ENCODE data around the gene HDLBP.
A peak's percentile ranks its signal among the peaks of the same experiment; 100 is the strongest.

Gene HDLBP

DNA sequence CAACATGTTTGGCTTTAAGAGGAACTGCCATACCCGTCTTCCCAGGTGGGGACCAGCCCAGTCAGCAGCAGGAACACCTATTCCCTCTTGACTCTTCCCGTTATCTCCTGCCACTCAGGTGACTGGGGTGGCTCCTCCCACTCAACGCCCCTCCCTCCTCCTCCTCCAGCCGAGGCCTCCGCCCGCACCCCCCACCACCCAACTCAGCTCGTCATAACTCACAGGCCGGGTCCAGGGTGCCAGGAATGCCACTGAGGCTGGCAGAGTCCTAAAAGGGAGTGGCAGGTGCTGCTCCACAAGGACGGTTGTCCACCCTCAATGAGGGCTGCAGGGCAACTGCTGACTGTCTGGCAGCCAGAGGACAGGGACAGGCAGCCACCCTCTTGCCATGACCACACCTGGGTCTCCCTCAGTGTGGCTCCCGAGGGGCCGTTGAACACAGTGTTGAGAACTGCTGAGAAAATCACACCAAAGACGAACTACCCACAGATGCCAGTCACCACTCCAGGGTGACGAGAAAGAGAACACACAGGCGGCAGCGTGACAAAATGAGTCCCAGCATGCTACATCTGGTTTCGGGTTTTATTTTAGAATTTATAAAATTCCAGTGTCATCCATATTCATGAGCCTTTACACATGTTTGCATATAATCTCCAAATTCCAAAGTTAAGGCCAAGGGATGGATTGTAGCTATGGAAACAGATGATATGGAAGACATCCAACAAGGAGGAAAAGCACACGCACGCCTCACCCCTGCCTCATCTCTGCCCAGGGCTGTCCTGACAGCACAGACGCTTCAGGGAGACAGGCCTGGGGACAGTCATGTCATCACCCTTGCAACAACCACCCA lies 88.5 kb downstream of the HDLBP start:
- no peak for DNase-seq

DNA sequence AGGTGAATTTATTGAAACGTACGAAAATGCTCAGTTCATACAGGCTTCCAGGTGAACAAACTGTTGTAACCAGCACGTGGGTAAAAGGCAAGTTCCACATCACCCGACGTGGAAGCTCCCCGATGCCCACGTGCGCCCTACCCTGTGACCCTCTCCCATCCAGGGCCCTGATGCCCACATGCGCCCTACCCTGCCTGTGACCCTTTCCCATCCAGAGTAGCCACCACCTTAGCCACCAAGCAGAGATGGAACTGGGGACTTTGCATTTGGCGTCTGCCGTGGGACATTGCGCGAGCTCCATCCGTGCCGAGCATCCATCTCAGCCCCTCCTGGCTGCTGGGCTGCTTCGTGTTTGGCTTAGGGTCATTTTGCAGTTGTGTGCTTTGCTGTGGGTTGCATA lies 89.5 kb downstream of the HDLBP start:
- DNase-seq = no peak

DNA sequence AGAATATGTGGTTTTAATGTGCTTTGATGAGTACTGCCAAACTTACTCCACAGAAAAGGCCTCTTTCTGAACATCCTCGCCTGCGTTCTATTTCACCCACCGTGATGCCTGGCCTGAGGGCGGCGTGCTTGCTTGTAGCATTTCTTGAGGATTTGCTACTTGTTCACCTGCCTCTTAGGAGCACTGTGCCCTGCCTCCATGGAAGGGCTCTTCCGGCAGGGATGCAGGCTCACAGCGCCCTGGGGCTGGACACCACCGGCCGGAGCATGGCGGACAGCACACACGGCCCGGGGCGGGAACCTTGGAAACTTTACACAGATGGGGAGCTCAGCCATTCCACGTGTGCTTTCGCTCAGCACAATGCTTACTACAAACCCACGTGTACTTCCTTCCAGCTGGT lies 89.9 kb downstream of the HDLBP start:
- no peak for DNase-seq

DNA sequence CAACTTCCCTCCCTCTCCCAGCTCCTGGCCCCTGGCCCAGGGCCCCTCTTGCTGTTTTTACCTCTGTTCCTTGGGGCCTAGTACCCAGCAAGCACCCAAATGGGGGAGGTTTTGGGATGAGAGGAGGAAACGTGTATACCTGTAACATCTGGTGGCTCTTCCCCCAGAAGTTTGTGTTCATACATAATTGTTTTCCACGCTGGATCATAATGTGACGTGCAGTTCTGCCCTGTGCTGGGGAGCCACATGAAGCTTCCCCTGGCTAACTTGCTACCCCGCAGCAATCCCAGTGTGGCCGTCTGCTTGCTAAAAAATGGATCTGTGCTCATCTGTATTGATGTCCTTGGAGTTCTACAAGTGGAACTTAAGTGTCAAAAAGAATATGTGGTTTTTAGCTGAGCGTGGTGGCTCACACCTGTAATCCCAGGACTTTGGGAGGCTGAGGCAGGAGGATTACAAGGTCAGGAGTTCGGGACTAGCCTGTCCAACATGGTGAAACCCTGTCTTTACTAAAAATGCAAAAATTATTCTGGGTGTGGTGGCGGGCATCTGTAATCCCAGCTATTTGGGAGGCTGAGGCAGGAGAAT lies 90.5 kb downstream of the HDLBP start:
- DNase-seq = no peak

DNA sequence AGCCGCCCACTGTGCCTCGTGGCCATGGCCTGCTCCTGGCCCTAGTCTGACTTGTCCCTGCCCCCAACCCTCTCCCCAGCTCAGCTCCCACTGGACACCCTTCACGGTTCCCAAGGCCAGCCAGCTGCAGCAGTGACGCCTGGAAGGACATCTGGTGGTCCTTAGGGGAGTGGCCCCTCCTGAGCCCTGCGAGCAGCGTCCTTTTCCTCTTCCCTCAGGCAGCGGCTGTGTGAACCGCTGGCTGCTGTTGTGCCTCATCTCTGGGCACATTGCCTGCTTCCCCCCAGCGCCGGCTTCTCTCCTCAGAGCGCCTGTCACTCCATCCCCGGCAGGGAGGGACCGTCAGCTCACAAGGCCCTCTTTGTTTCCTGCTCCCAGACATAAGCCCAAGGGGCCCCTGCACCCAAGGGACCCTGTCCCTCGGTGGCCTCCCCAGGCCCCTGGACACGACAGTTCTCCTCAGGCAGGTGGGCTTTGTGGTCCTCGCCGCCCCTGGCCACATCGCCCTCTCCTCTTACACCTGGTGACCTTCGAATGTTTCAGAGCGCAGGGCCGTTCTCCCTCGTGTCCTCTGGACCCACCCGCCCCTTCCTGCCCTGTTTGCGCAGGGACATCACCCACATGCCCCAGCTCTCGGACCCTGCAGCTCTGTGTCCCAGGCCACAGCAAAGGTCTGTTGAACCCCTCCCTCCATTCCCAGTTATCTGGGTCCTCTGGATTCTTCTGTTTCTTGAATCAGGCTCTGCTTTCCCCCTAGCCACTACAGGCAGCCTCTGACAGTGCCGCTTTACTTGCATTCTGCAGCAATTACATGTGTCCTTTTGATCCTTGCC lies 91.2 kb downstream of the HDLBP start:
- no peak for DNase-seq

DNA sequence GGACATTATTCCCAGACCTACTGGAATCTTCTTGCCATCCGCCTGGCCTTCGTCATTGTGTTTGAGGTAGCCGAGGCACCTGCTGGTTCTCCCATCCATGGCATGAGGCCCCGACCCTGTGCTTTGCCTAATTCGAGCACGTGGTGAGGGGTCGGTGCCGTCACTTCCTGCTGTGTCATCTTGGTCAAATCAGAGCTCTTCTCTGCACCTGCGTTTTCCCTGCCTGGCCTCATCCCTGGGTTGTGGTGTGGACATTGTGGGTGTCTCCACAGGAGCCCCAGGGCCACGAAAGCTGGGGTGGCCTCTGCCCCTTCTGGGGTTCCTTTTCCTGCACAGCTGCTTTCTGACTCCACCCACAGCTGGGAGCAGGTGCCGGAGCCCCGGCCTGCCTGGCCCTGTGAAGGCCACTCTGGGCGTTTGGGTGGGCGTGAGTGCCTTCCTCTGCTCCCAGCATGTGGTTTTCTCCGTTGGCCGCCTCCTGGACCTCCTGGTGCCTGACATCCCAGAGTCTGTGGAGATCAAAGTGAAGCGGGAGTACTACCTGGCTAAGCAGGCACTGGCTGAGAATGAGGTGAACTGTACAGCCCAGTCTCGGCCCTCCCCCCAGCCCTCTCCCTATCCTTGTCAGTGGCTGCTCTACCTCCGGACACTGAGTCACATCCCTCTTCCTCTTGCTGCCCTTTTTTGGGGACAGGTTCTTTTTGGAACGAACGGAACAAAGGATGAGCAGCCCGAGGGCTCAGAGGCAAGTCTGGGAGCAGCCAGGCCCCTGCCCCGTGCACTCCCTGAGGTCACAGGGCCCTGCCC lies 92.1 kb downstream of the HDLBP start:
- DNase-seq = no peak

DNA sequence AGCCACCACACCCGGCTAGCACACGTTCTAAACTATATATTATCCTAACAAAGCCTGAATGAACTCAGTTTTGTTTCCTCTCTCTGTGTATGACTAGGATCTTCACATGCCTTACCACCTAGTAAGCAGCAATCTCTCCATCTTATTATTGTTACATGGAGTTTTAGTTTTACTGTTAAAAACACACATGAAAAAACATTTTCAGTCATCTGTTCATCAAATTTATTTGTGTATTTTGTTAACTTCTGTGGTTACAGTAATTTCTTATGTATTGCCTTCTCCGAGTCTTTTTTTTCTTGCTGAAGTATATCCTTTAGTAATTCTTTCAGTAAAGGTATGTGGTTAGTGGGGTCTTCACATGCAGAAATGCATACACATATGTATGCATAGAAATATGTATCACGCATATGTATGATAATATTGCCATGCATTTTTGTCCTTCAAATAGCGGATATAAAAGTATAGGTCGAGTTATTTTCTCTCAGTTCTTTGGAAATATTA lies 95.6 kb downstream of the HDLBP start:
- no peak for DNase-seq

DNA sequence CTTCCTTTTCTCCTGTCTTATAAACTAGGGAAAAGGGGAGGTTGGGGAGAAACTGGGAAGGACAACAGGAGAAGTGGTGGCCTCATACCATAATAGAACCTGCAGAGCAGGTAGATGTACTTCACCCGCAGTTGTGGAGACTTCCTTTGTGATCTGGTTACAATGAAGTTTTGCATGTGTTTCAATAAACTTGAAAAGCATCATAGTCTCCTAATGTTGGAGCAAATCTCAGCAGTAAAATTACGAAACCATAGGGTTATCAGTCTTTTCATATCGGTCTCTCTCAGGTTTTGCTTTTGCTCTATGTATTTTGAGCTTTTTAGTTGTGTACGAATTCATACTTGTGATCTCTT lies 96.5 kb downstream of the HDLBP start:
- DNase-seq = no peak

DNA sequence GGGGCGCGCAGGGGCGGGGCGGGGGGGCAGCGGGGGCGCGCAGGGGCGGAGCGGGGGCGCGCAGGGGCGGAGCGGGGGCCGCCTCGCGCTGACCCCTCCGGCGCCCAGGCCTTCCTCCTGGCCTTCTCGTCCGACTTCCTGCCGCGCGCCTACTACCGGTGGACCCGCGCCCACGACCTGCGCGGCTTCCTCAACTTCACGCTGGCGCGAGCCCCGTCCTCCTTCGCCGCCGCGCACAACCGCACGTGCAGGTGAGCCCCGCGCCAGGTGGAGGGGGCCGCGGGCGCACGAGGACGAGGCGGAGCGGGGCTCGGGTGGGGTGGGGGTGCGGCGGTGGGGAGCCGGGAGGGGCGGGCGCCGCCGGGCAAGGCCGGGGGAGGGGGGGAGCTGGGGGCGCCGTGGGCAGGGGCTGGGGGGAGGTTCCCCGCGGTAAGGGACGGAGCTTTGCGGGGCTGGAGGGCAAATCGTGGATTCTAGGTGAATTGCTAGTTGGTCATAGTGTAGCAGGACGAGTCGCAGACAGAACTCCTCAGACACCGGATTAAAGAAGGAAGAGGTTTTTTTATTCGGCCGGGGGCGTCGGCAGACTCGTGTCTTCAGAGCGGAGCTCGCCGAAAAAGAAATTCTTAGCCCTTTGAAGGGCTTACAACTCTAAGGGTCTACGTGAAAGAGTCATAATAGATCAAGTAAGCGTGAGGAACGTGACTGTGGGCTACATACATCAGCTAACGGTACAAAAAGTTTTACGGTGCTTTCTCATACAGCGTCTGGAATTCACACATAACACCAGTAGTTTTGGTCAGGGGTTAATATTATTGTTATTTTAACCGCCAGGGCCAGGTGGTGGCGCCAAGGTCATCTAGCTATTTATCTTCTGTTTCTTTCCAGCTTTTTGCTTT lies 97.1 kb downstream of the HDLBP start:
- DNase-seq = peak; percentile 22

DNA sequence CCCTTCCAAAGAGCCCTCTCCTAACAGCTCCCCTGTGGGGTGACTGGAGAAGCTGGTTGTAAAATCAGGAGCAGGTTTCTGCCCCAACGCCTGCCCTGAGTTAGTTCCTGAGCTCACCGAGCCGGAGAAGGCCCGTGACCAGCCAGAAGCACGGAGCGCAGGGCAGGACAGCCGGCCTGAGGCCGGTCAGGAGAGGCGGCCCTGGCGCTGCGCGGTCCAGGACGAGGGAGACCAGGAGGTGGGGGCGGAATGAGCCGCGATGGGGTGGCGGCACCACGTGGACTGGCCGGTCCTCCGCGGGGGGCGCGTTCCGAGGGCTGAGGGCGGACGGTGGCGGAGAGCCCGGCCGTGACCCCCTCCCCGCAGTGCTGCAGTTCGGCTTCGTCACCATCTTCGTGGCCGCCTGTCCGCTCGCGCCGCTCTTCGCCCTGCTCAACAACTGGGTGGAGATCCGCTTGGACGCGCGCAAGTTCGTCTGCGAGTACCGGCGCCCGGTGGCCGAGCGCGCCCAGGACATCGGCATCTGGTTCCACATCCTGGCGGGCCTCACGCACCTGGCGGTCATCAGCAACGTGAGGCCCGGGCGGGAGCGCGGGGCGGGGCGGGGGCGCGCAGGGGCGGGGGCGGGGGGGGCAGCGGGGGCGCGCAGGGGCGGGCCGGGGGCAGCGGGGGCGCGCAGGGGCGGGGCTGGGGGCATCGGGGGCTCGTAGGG lies 98.0 kb downstream of the HDLBP start:
- DNase-seq = peak; percentile 44

DNA sequence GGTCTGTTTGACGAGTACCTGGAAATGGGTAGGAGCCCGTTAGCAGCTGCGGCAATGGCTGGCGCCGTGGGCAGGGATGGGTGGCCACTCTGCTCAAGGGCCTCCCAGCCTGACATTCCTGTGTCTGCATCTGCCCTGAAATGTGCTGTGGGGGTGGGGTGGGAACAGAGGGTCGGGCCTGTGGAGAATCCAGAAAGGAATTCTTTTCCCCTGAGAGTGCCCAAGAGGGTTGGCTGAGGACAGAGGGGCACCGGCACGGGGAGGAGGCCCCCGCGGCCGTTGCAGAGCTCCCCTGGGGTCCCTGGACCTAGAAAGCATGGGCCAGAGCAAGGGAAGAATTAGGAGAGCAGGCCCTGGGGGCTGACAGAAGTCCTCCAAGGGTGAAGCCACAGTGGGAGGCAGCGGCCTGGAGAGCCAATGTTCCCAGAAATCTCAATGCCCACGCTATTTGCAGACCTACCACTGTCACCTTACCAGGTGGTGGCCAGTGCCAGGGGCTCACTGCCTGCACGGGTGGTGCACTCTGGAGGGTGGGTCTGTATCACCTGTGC lies 99.2 kb downstream of the HDLBP start:
- DNase-seq = no peak

DNA sequence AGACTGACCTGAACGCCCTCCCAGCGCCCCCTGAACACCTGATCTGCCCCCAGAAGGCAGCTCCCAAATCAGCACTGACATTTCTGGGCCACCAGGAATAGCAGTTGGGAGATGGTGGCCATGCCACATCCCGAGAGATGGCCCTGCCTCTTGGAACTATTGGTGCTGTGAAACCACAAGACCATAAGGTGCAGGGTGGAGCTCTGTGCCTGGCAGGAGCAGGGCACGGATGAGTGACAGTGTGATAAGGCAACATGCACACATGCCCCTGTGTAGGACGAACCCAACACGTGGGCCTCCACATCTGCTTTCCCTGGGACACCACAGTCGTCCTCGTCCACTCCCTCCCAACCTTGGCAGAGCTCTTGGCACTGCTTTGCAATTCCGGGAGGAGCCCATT lies 100.1 kb downstream of the HDLBP start:
- DNase-seq = no peak

DNA sequence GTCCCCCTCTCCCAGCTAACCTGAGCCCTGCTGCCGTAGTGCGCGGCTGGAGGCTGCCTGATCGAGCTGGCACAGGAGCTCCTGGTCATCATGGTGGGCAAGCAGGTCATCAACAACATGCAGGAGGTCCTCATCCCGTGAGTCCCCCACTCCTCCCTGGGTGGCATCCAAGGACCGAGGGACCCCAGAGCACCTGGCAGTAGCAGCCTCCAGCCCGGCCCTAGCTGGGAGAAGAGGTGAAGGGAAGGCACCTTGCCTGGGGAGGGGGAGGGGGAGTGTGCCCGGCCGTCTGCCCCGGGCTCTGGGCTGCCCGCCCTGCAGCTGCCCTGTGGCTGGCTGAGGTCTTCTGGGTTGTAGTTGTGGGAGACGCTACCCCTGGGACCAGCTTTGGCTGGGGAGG lies 100.7 kb downstream of the HDLBP start:
- DNase-seq = no peak

DNA sequence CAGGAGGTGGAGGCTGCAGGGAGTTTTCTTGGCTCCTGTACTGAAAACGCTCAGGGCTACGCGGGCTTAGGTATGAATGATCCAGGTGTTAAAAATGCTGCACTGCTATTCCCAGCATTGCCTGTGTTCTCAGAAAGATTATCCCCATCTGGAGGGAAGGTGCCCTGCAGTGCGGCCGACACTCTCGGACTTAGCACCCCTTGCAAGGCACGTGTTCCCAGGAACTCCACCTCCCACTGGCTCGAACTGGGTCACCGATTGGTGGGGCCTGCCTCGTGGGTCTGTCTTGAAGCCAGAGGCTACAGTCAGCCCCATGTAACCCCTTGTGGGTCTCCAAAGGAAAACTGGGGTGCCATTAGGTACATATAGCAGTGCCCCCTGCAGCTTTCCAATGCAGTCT lies 101.3 kb downstream of the HDLBP start:
- DNase-seq = no peak

DNA sequence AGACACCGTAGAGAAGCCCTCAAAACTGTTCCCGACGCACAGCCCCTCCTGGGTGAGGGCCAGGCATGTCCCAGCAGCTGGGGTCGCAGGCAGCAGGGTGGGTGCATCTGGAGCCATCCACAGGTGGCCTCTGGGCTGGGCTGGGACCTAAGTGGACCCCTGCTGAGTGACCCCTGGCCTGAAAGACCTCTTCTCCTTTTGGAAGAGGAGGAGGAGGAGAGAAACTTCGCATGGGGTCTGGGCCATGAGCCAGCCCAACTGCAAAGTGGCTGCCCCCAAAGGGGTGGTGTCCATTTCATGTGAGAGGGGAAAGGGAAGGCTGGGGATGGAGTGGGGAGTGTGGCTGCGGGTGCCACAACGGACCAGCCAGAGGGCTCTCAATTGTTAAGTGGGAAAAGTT lies 101.9 kb downstream of the HDLBP start:
- DNase-seq = no peak

DNA sequence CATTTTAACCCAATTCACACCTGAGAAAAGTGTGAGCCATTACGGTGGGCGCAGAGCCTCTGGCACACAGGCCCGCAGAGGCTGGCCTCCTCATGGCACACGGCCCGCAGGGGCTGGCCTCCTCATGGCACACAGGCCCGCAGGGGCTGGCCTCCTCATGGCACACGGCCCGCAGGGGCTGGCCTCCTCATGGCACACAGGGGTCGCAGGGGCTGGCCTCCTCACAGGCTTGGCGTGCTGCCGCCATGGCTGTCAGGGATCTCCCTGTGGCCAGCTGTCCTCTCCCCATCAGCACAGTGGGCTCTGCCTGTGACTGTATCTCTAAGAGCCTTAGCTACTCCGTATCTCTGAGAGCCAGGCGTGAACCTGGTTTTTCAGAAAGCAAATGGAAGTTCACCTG lies 102.4 kb downstream of the HDLBP start:
- no peak for DNase-seq

DNA sequence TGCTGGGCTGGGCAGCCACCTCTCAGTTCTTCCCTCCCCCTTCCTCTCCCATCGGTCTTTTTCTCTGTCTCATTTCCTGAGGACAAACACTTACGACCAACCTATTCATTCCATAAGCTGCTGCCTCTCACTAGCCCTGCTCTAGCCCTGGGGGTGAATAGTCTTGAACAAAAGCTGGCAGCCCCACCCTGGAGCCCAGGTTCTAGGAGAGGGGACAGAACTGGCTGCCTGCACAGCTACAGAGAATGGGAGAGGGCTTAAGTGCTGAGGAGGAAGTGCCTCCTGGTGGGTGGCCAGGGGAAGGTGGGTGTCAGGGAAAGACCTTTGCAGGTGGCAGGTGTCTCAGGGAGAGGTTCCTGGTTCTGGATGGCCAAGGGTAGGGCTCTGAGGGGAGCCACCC lies 104.2 kb downstream of the HDLBP start:
- no peak for DNase-seq

DNA sequence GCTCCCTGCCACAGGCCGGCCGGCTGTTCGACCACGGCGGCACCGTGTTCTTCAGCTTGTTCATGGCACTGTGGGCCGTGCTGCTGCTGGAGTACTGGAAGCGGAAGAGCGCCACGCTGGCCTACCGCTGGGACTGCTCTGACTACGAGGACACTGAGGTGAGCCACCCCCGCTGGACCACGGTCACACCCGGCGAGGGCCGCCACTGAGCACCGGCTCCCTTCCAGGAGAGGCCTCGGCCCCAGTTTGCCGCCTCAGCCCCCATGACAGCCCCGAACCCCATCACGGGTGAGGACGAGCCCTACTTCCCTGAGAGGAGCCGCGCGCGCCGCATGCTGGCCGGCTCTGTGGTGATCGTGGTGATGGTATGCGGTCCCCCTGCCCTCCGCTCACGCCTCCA lies 106.2 kb downstream of the HDLBP start:
- DNase-seq = no peak

DNA sequence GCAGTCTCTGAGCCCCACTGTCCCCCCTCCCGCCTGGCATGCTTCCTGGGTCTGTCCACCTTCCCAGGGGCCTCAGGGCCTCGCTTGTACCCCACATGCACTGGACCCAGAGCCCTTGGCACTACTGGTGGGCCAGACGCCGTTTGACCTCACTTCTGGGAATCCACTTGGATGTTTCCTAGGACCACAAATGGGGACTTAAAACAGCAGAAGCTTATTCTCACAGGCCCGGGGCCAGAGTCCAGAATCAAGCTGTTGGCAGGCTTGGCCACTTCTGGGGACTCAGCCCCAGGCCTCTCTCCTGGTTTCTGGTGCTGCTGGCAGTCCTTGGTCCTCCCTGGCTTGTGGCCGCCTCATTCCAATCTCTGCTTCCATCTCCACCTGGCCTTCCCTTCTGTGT lies 107.4 kb downstream of the HDLBP start:
- DNase-seq = no peak

DNA sequence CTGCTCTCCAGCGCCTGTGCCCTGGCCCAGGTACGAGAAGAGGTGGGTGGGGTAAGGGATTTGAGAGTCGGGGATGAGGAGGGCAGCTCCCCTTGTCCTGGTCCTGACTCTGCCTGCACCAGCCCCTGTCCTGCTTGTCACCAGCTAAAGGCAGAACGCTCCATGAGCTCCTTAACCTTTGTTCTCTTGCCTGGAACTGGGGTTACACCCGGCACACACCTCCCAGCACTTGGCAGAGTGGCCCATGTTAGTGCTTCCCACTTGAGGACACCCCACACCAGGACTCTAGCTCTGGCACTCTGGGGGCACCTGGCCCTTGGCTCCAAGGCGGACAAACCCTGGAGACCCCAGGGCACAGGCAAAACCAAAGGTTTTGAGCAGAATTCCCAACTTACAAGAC lies 107.8 kb downstream of the HDLBP start:
- DNase-seq = no peak

DNA sequence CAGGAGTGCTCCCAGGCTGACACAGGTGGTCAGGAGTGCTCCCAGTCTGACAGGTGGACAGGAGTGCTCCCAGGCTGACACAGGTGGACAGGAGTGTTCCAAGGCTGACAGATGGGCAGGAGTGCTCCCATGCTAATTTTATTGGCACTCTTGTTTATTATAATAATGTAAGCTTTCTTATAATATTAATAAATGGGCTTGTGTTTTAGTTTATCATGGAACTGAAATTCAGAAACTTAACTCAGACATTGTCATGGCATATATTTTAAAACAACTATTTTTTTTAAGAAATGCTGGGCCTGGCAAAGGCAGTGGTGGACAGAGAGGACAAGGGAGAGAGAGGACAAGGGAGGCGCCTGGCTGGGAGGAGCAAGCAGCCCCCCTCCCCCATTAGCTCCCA lies 108.3 kb downstream of the HDLBP start:
- DNase-seq = no peak

Data from NCI-H226 (cell line).